Endodermal cell (in vitro differentiated cells): ENCODE data around the gene PSMD1. TPM values are rescaled to one million over a fixed set of nuclear protein-coding genes. Genes with fewer than 3 reads are reported as not detected.
A peak's percentile ranks its signal among the peaks of the same experiment; 100 is the strongest.
"Not testable (repeated sequence)": the region's sequence is repeated elsewhere in the genome, so short reads cannot be mapped to it uniquely, and the experiment has no call there.

Experiments used
- DNase-seq: peaks from one replicate; pipeline ENCODE4 v3.0.0-alpha.2; 2017
- H3K27ac ChIP-seq: 2 replicates; pipeline ENCODE4 v1.5.1; 2013; ENCODE audit warnings: mild to moderate bottlenecking, low read depth, low read length, moderate library complexity
- H3K27me3 ChIP-seq: 2 replicates; pipeline ENCODE4 v1.6.1; 2013; ENCODE audit warnings: mild to moderate bottlenecking, low read length, moderate library complexity; ENCODE audit not compliant: insufficient read depth, control insufficient read depth, poor library complexity, severe bottlenecking
- H3K36me3 ChIP-seq: 2 replicates; pipeline ENCODE4 v1.7.0; 2013; ENCODE audit warnings: mild to moderate bottlenecking, low read length, moderate library complexity; ENCODE audit not compliant: control insufficient read depth, insufficient read depth
- H3K4me1 ChIP-seq: one replicate; pipeline ENCODE4 v1.7.0; 2013; ENCODE audit warnings: low read length; ENCODE audit not compliant: control insufficient read depth, insufficient read depth
- H3K4me3 ChIP-seq: 2 replicates; pipeline ENCODE4 v1.5.1; 2013; ENCODE audit warnings: mild to moderate bottlenecking, low read length, moderate library complexity
- H3K9ac ChIP-seq: 2 replicates; pipeline ENCODE4 v1.6.1; 2013; ENCODE audit warnings: mild to moderate bottlenecking, low read length, moderate library complexity; ENCODE audit not compliant: poor library complexity, severe bottlenecking; ENCODE audit errors: extremely low read depth
- H3K9me3 ChIP-seq: 2 replicates; pipeline ENCODE4 v1.6.1; 2013; ENCODE audit warnings: mild to moderate bottlenecking, low read length, moderate library complexity; ENCODE audit not compliant: control insufficient read depth
- H3K27ac Mint-ChIP-seq: 2 replicates; pipeline ENCODE4 v1.8.0; 2020; ENCODE audit warnings: mixed read lengths
- H3K27me3 Mint-ChIP-seq: 2 replicates; pipeline ENCODE4 v1.8.0; 2021; ENCODE audit warnings: mild to moderate bottlenecking, mixed read lengths; ENCODE audit not compliant: insufficient read depth
- H3K36me3 Mint-ChIP-seq: 2 replicates; pipeline ENCODE4 v1.8.0; 2020; ENCODE audit warnings: low read depth, mixed read lengths
- H3K4me1 Mint-ChIP-seq: 2 replicates; pipeline ENCODE4 v1.8.0; 2020; ENCODE audit warnings: mixed read lengths
- H3K4me3 Mint-ChIP-seq: 2 replicates; pipeline ENCODE4 v1.8.0; 2020; ENCODE audit warnings: mild to moderate bottlenecking, moderate library complexity, mixed read lengths
- H3K9me3 Mint-ChIP-seq: 2 replicates; pipeline ENCODE4 v1.8.0; 2020; ENCODE audit warnings: mild to moderate bottlenecking, mixed read lengths
- CTCF ChIP-seq: fragments of 200-600 bp; sonication (generic); conservative IDR thresholded peaks from 2 replicates; pipeline ENCODE4 v1.5.0; 2021; ENCODE audit warnings: antibody characterized with exemption, mild to moderate bottlenecking
- WGBS, 2 experiments: methylation state at CpG; one replicate each; pipeline versions ENCODE4 v1.1.5 to v1.1.7; 2013; ENCODE audit warnings: missing lambda C conversion rate in 2 of 2, mixed read lengths in 1 of 2; ENCODE audit not compliant: insufficient coverage in 1 of 2, insufficient read length in 1 of 2; 5-methylcytosine and 5-hydroxymethylcytosine counted together
- total RNA-seq, 2 donors: library from RNA; stranded (reverse); fragmentation: NEBNext Ultra II Directional in 1 of 2; extraction: Animal tissue kit (Norgen Biotek cat#: 25700) in 1 of 2; gene quantifications; 2 replicates in 1 of 2; 3 replicates in 1 of 2; pipeline ENCODE4 v1.2.1, GENCODE V29; 2021

The PSMD1 gene
- total RNA-seq, 2 donors from 2014 or later, result 148 to 158 TPM

GRCh38 chr2:231191896-231192872 is 135.5 kb downstream of the PSMD1 start:
- Mint-ChIP-seq H3K36me3 (no peaks in the 10 kb centered on the region), H3K4me1 (peaks cover 7% of the 10 kb centered on the region), H3K4me3 (no peak overlapping the region)

GRCh38 chr2:231193216-231193615 is 136.5 kb downstream of the PSMD1 start:
- Mint-ChIP-seq H3K4me1 (peaks cover 9% of the 10 kb centered on the region), H3K36me3 (no peaks in the 10 kb centered on the region), H3K27me3 (peaks cover 3% of the 10 kb centered on the region), H3K4me3 (no peak overlapping the region), H3K9me3 (peaks cover 13% of the 10 kb centered on the region), H3K27ac (no peak overlapping the region)
- Histone ChIP-seq H3K9me3 (peaks cover 16% of the 10 kb centered on the region), H3K4me1 (peaks cover 4% of the 10 kb centered on the region), H3K36me3 (no peaks in the 10 kb centered on the region), H3K27ac (no peak overlapping the region), H3K4me3 (no peak overlapping the region), H3K27me3 (no peaks in the 10 kb centered on the region), H3K9ac (no peak overlapping the region)
- DNase-seq, result no peak
- 91 to 94% methylated on average over 2 to 3 of the region's 3 CpGs for WGBS, 2 experiments
- TF ChIP-seq CTCF, result no peak

More at GRCh38 chr2:231191896-231192872, 135.5 kb downstream of the PSMD1 start:
- Histone ChIP-seq H3K9ac (no peak overlapping the region), H3K36me3 (no peaks in the 10 kb centered on the region), H3K9me3 (peaks cover 11% of the 10 kb centered on the region), H3K27me3 (no peaks in the 10 kb centered on the region), H3K4me3 (no peak overlapping the region), H3K4me1 (no peaks in the 10 kb centered on the region), H3K27ac (no peak overlapping the region)
- H3K27me3 Mint-ChIP-seq, result peaks cover 3% of the 10 kb centered on the region
- peak; percentile 94 for DNase-seq
- TF ChIP-seq CTCF, result peak; percentile 84
- peaks cover 9% of the 10 kb centered on the region for H3K9me3 Mint-ChIP-seq
- H3K27ac Mint-ChIP-seq, result no peak overlapping the region
- 59 to 68% methylated on average over 9 to 19 of the region's 19 CpGs for WGBS, 2 experiments

- 90 to 98% methylated on average over 5 of the region's 5 CpGs for WGBS, 2 experiments
These were observed 139.9 kb downstream of the PSMD1 start for GRCh38 chr2:231196592-231196991.

GRCh38 chr2:231197196-231197595 is 140.5 kb downstream of the PSMD1 start:
- not testable (repeated sequence) for H3K27me3 ChIP-seq, DNase-seq

More at GRCh38 chr2:231196592-231196991, 139.9 kb downstream of the PSMD1 start:
- Histone ChIP-seq H3K4me1 (peaks cover 4% of the 10 kb centered on the region), H3K27ac (no peak overlapping the region), H3K9ac (no peak overlapping the region), H3K36me3 (no peaks in the 10 kb centered on the region), H3K27me3 (no peaks in the 10 kb centered on the region), H3K9me3 (peaks cover 16% of the 10 kb centered on the region), H3K4me3 (no peak overlapping the region)
- no peak overlapping the region for H3K27ac Mint-ChIP-seq
- DNase-seq, result no peak
- H3K9me3 Mint-ChIP-seq, result peaks cover 13% of the 10 kb centered on the region
- H3K4me1 Mint-ChIP-seq, result peaks cover 10% of the 10 kb centered on the region
- peaks cover 3% of the 10 kb centered on the region for H3K27me3 Mint-ChIP-seq
- peaks cover 8% of the 10 kb centered on the region for H3K36me3 Mint-ChIP-seq
- no peak for TF ChIP-seq CTCF
- H3K4me3 Mint-ChIP-seq, result no peak overlapping the region

More at GRCh38 chr2:231197196-231197595, 140.5 kb downstream of the PSMD1 start:
- not testable (repeated sequence) for H3K4me1 ChIP-seq, H3K4me1 Mint-ChIP-seq, H3K36me3 ChIP-seq, H3K4me3 ChIP-seq, H3K27ac Mint-ChIP-seq, H3K27ac ChIP-seq, H3K9ac ChIP-seq, H3K27me3 Mint-ChIP-seq
- H3K4me3 Mint-ChIP-seq, result peak overlapping the region; percentile 88
- peaks cover 11% of the 10 kb centered on the region for H3K36me3 Mint-ChIP-seq
- WGBS, 2 experiments, result 81 to 90% methylated on average over 6 to 7 of the region's 7 CpGs
- H3K9me3 Mint-ChIP-seq, result peaks cover 13% of the 10 kb centered on the region
- peaks cover 17% of the 10 kb centered on the region for H3K9me3 ChIP-seq
